CD14-positive monocyte (primary cell): ENCODE data around the gene ASCC2. TPM values are rescaled to one million over a fixed set of nuclear protein-coding genes. Genes with fewer than 3 reads are reported as not detected.
"Not testable (repeated sequence)": the region's sequence is repeated elsewhere in the genome, so short reads cannot be mapped to it uniquely, and the experiment has no call there.

Experiments
- DNase-seq, 3 donors: peaks; one replicate each; pipeline ENCODE4 v3.0.0-alpha.2; 2011 to 2022
- H2AFZ ChIP-seq: 2 replicates; pipeline ENCODE4 v1.6.0; 2012; ENCODE audit warnings: mild to moderate bottlenecking, low read depth, low read length, inconsistent platforms; ENCODE audit not compliant: insufficient read depth, poor library complexity, severe bottlenecking
- H3K27ac ChIP-seq, 2 donors: 1 replicate in 1 of 2; 2 replicates in 1 of 2; pipeline ENCODE4 v1.5.1; 2012 to 2013; ENCODE audit warnings: low read length in 2 of 2, control low read depth in 1 of 2, inconsistent platforms in 1 of 2, low read depth in 1 of 2, mild to moderate bottlenecking in 1 of 2
- H3K27me3 ChIP-seq, 2 donors: one replicate each; pipeline versions ENCODE4 v1.6.0 to v1.6.1; 2011 to 2013; ENCODE audit warnings: low read length in 2 of 2; ENCODE audit not compliant: control insufficient read depth in 2 of 2, insufficient read depth in 2 of 2
- H3K36me3 ChIP-seq, 2 donors: replicated peaks in 1 of 2; 1 replicate in 1 of 2; 2 replicates in 1 of 2; pipeline versions ENCODE4 v1.5.1 to v1.6.1; 2012 to 2013; ENCODE audit warnings: low read length in 2 of 2, control low read depth in 1 of 2, inconsistent platforms in 1 of 2, mild to moderate bottlenecking in 1 of 2; ENCODE audit not compliant: insufficient read depth in 2 of 2, control insufficient read depth in 1 of 2
- H3K4me1 ChIP-seq, 2 donors: 1 replicate in 1 of 2; 2 replicates in 1 of 2; pipeline versions ENCODE4 v1.5.1 to v1.6.1; 2012 to 2013; ENCODE audit warnings: low read length in 2 of 2, control low read depth in 1 of 2, inconsistent platforms in 1 of 2, mild to moderate bottlenecking in 1 of 2, moderate library complexity in 1 of 2; ENCODE audit not compliant: insufficient read depth in 2 of 2, control insufficient read depth in 1 of 2
- H3K4me2 ChIP-seq: replicated peaks from 2 replicates; pipeline ENCODE3; 2012; ENCODE audit warnings: low read length, moderate library complexity, mild to moderate bottlenecking; ENCODE audit not compliant: poor library complexity, severe bottlenecking; ENCODE audit errors: extremely low read depth
- H3K4me3 ChIP-seq, 3 experiments: fragments of 200-600 bp in 1 of 3; sonication (generic) in 1 of 3; replicated peaks in 1 of 3; 1 replicate in 2 of 3; 2 replicates in 1 of 3; pipeline ENCODE4 v1.5.1; 2011 to 2013; ENCODE audit warnings: low read length in 3 of 3, mild to moderate bottlenecking in 3 of 3, control low read depth in 2 of 3, low read depth in 2 of 3, inconsistent platforms in 1 of 3, moderate library complexity in 1 of 3
- H3K79me2 ChIP-seq: 2 replicates; pipeline ENCODE4 v1.6.0; 2012; ENCODE audit warnings: mild to moderate bottlenecking, control low read depth, inconsistent platforms, low read length, moderate library complexity; ENCODE audit not compliant: insufficient read depth
- H3K9ac ChIP-seq: 2 replicates; pipeline ENCODE4 v1.6.0; 2017; ENCODE audit warnings: low read length, mild to moderate bottlenecking; ENCODE audit not compliant: insufficient read depth, poor library complexity, severe bottlenecking
- H3K9me3 ChIP-seq, 2 donors: replicated peaks in 1 of 2; 1 replicate in 1 of 2; 2 replicates in 1 of 2; pipeline versions ENCODE4 v1.5.1 to v1.6.1; 2012 to 2013; ENCODE audit warnings: low read length in 2 of 2, control low read depth in 1 of 2; ENCODE audit not compliant: control insufficient read depth in 1 of 2, insufficient read depth in 1 of 2
- H4K20me1 ChIP-seq: 2 replicates; pipeline ENCODE4 v1.6.0; 2012; ENCODE audit warnings: mild to moderate bottlenecking, low read length, control low read depth, moderate library complexity; ENCODE audit not compliant: insufficient read depth
- H3K27ac Mint-ChIP-seq, 7 donors: one replicate each; pipeline ENCODE4 v1.8.0; 2020; ENCODE audit warnings: mild to moderate bottlenecking in 7 of 7, mixed read lengths in 7 of 7, moderate library complexity in 6 of 7, inconsistent platforms in 2 of 7
- H3K27me3 Mint-ChIP-seq, 3 donors: one replicate each; pipeline ENCODE4 v1.8.0; 2021 to 2022; ENCODE audit warnings: low read depth in 3 of 3, mild to moderate bottlenecking in 3 of 3, mixed read lengths in 3 of 3, moderate library complexity in 3 of 3, inconsistent platforms in 1 of 3
- H3K36me3 Mint-ChIP-seq, 2 donors: one replicate each; pipeline ENCODE4 v1.8.0; 2020; ENCODE audit warnings: mixed read lengths in 2 of 2, inconsistent platforms in 1 of 2, mild to moderate bottlenecking in 1 of 2
- H3K4me1 Mint-ChIP-seq: one replicate; pipeline ENCODE4 v1.8.0; 2020; ENCODE audit warnings: mild to moderate bottlenecking, mixed read lengths
- H3K4me3 Mint-ChIP-seq, 2 donors: one replicate each; pipeline ENCODE4 v1.8.0; 2020; ENCODE audit warnings: mild to moderate bottlenecking in 2 of 2, mixed read lengths in 2 of 2, moderate library complexity in 1 of 2
- H3K9me3 Mint-ChIP-seq, 7 donors: one replicate each; pipeline ENCODE4 v1.8.0; 2020 to 2022; ENCODE audit warnings: mixed read lengths in 7 of 7, mild to moderate bottlenecking in 6 of 7, moderate library complexity in 6 of 7, inconsistent platforms in 2 of 7
- CTCF ChIP-seq: fragments of 200-600 bp; IDR thresholded peaks from one replicate; pipeline ENCODE4 v1.8.0; 2022; ENCODE audit warnings: antibody characterized with exemption, mild to moderate bottlenecking
- WGBS: methylation state at CpG from one replicate; pipeline ENCODE4 v1.1.5; 2013; ENCODE audit warnings: missing lambda C conversion rate; ENCODE audit not compliant: insufficient coverage; 5-methylcytosine and 5-hydroxymethylcytosine counted together
- intact Hi-C, 2 donors: fragments of 100-400 bp; cut with micrococcal nuclease; formaldehyde crosslinking; loops; one replicate each; pipeline versions ENCODE4 v1.15.0 to v1.15.1; 2023
- polyA plus RNA-seq, 3 donors: library from polyadenylated mRNA; depleted of rRNA in 1 of 3; unstranded in 2 of 3; stranded (reverse) in 1 of 3; fragments of 300-500 nt in 2 of 3; fragments of >200 nt in 1 of 3; fragmentation: Illumina TruSeq in 2 of 3; gene quantifications; 1 replicate in 2 of 3; 2 replicates in 1 of 3; pipeline ENCODE4 v1.2.3, GENCODE V29; 2012 to 2021

The ASCC2 gene
- polyA plus RNA-seq, 3 donors: 23.8 to 77.2 (median 39.6) TPM

GRCh38 chr22:29867851-29868250 lies 29.8 kb upstream of the ASCC2 start:
- Histone ChIP-seq H3K4me2 (no peak overlapping the region), H3K27ac (no peak overlapping the region), H3K36me3 (no peaks in the 10 kb centered on the region), H3K79me2 (no peaks in the 10 kb centered on the region), H4K20me1 (no peaks in the 10 kb centered on the region), H3K4me1 (peaks cover 16 to 20% of the 10 kb centered on the region in 2 donors), H3K4me3 (no peak overlapping the region), H3K27me3 (no peaks in the 10 kb centered on the region), H3K9ac (no peak overlapping the region), H3K9me3 (no peaks in the 10 kb centered on the region), H2AFZ (no peak overlapping the region)
- WGBS: 100% methylated on average over 1 of the region's 3 CpGs
- DNase-seq: no peak
- Mint-ChIP-seq H3K36me3 (no peaks in the 10 kb centered on the region), H3K9me3 (peaks cover 0 to 2% (median 0%) of the 10 kb centered on the region in 7 donors), H3K4me1 (peaks cover 21% of the 10 kb centered on the region), H3K4me3 (no peak overlapping the region), H3K27me3 (peaks cover 0 to 4% (median 3%) of the 10 kb centered on the region in 3 donors), H3K27ac (no peak overlapping the region)
- intact Hi-C loops: no loop called here
- TF ChIP-seq CTCF: no peak

- no peak overlapping the region for H2AFZ ChIP-seq
- H3K27ac ChIP-seq: no peak overlapping the region
- H3K36me3 ChIP-seq: no peaks in the 10 kb centered on the region
- no peaks in the 10 kb centered on the region for H3K79me2 ChIP-seq
- no peak overlapping the region for H3K9ac ChIP-seq
- H3K9me3 ChIP-seq: no peaks in the 10 kb centered on the region
- Mint-ChIP-seq H3K4me3 (no peak overlapping the region), H3K27me3 (peaks cover 0 to 4% (median 3%) of the 10 kb centered on the region in 3 donors), H3K4me1 (peaks cover 16% of the 10 kb centered on the region), H3K27ac (peak overlapping the region in 1 of 7 donors; percentile 44), H3K36me3 (no peaks in the 10 kb centered on the region), H3K9me3 (no peaks in the 10 kb centered on the region)
- H3K4me1 ChIP-seq: peaks cover 10 to 14% of the 10 kb centered on the region in 2 donors
- intact Hi-C loops: no loop called here
- H3K4me2 ChIP-seq: no peak overlapping the region
- DNase-seq: peak in 1 of 3 donors; percentile 34
- H4K20me1 ChIP-seq: no peaks in the 10 kb centered on the region
- H3K4me3 ChIP-seq: no peak overlapping the region
- H3K27me3 ChIP-seq: no peaks in the 10 kb centered on the region
- TF ChIP-seq CTCF: no peak
These were observed 29.2 kb upstream of the ASCC2 start for GRCh38 chr22:29867260-29867659.

GRCh38 chr22:29865572-29865971 lies 27.5 kb upstream of the ASCC2 start:
- H3K27ac Mint-ChIP-seq, H3K9me3 ChIP-seq, H3K4me3 Mint-ChIP-seq, H3K4me2 ChIP-seq, DNase-seq, H2AFZ ChIP-seq, H3K9ac ChIP-seq, H3K36me3 Mint-ChIP-seq, H3K9me3 Mint-ChIP-seq, intact Hi-C loops, H3K27ac ChIP-seq, H4K20me1 ChIP-seq, H3K27me3 ChIP-seq, H3K4me3 ChIP-seq, H3K36me3 ChIP-seq, H3K79me2 ChIP-seq, H3K27me3 Mint-ChIP-seq: not testable (repeated sequence)
- peaks cover 16 to 21% of the 10 kb centered on the region in 2 donors for H3K4me1 ChIP-seq
- 93% methylated on average over 3 of the region's 13 CpGs for WGBS
- peaks cover 21% of the 10 kb centered on the region for H3K4me1 Mint-ChIP-seq
